ENCODE measurements around the gene RPS2.

RPS2 gene

DNA sequence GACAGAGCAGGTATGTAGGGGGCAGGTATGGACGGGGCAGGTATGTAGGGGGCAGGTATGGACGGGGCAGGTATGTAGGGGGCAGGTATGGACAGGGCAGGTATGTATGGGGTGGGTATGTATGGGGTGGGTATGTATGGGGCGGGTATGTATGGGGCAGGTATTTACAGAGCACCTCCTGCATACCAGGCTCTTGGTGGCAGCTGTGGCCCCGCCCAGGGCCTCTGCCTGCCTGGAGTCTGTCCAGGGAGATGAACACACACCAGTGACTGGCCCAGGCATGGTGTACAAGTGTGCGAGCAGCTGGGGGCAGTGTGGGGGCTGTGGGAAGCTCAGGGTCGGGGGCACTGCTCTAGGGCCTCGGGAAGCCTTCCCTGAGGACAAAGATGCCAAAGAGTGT, 14.6 kb downstream of the RPS2 start:
- H3K27ac ChIP-seq (ENCODE audit: extremely low read depth, low read depth, low read length) = no peak overlapping the region
- no peaks in the 10 kb centered on the region for H3K9me3 ChIP-seq (ENCODE audit: control insufficient read depth, insufficient read depth, low read depth, low read length)
- CTCF ChIA-PET = no interaction called here
- H3K4me1 ChIP-seq (ENCODE audit: control insufficient read depth, insufficient read depth, low read length) = no peaks in the 10 kb centered on the region
- H3K36me3 ChIP-seq (ENCODE audit: control insufficient read depth in 2 of 2, insufficient read depth in 1 of 2, low read length in 2 of 2) = no peaks in the 10 kb centered on the region
- no peak for TF ChIP-seq ZNF560 (tag by site-specific recombination; IDR thresholded peaks at IDR 0.05; ENCODE audit: borderline replicate concordance)
- no peak for TF ChIP-seq TCF7L2 (IDR thresholded peaks at IDR 0.05; ENCODE audit: borderline replicate concordance, low read depth, low read length)
- H3K4me3 ChIP-seq (ENCODE audit: low read depth, low read length) = no peak overlapping the region
- POLR2A ChIA-PET = interaction anchor here (0.6 to 3.5 kb wide), 3 partner anchors 10 to 48 kb away, joined by 7 to 19 read pairs (median 7); partner anchors contain the start of genes NDUFB10 and RPS2

DNA sequence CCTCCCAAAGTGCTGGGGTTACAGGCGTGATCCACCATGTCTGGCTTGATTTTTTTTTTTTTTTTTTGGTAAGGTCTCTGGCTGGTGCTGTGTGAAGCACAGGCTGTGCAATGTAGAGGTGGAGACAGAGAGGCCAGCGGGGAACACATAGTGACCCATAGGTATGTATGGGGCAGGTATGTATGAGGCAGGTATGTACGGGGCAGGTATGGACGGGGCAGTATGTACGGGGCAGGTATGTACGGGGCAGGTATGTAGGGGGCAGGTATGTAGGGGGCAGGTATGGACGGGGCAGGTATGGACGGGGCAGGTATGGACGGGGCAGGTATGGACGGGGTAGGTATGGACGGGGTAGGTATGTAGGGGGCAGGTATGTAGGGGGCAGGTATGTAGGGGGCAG, 15.1 kb downstream of the RPS2 start:
- no peaks in the 10 kb centered on the region for H3K36me3 ChIP-seq (ENCODE audit: control insufficient read depth in 2 of 2, insufficient read depth in 1 of 2, low read length in 2 of 2)
- no peak overlapping the region for H3K27ac ChIP-seq (ENCODE audit: extremely low read depth, low read depth, low read length)
- TF ChIP-seq ZNF416 (tag by site-specific recombination; IDR thresholded peaks at IDR 0.05) = no peak
- no peak for TF ChIP-seq SCRT1 (tag by site-specific recombination; IDR thresholded peaks at IDR 0.05; ENCODE audit: borderline replicate concordance)
- TF ChIP-seq, protein P1, sequence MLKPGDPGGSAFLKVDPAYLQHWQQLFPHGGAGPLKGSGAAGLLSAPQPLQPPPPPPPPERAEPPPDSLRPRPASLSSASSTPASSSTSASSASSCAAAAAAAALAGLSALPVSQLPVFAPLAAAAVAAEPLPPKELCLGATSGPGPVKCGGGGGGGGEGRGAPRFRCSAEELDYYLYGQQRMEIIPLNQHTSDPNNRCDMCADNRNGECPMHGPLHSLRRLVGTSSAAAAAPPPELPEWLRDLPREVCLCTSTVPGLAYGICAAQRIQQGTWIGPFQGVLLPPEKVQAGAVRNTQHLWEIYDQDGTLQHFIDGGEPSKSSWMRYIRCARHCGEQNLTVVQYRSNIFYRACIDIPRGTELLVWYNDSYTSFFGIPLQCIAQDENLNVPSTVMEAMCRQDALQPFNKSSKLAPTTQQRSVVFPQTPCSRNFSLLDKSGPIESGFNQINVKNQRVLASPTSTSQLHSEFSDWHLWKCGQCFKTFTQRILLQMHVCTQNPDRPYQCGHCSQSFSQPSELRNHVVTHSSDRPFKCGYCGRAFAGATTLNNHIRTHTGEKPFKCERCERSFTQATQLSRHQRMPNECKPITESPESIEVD (tag by site-specific recombination; IDR thresholded peaks at IDR 0.05) = no peak
- no peak for TF ChIP-seq ZNF157 (tag by site-specific recombination; IDR thresholded peaks at IDR 0.05)
- no peak for TF ChIP-seq ZEB2 (tag by site-specific recombination; IDR thresholded peaks at IDR 0.05)
- no peak for TF ChIP-seq GLIS2 (tag by site-specific recombination; IDR thresholded peaks at IDR 0.05)
- TF ChIP-seq ZNF133 (tag by site-specific recombination; IDR thresholded peaks at IDR 0.05) = no peak
- no peak for TF ChIP-seq ZNF777 (tag by site-specific recombination; IDR thresholded peaks at IDR 0.05; ENCODE audit: borderline replicate concordance)
- no peak for TF ChIP-seq ZNF404 (tag by site-specific recombination; IDR thresholded peaks at IDR 0.05)
- ChIA-PET CTCF (no interaction called here), POLR2A (interaction anchor here (1.8 kb wide), 1 partner anchor 15 kb away, joined by 6 read pairs; the partner anchor contains the start of gene RPS2)
- no peaks in the 10 kb centered on the region for H3K9me3 ChIP-seq (ENCODE audit: control insufficient read depth, insufficient read depth, low read depth, low read length)
- no peaks in the 10 kb centered on the region for H3K4me1 ChIP-seq (ENCODE audit: control insufficient read depth, insufficient read depth, low read length)
- H3K4me3 ChIP-seq (ENCODE audit: low read depth, low read length) = no peak overlapping the region

DNA sequence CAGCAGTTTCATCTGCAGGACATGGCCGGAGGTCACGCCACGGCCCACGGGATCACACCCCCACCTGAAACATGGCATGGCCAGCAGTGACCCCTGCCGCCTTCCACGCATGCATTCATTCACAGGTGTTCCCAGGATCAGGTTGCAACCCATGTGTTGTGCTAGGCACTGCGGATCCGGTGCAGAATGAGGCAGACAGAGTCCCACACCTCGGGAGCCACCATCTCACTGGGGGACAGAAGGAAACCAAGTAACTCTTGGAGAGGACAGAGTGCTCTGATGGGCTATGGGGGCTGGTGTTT, 17.3 kb downstream of the RPS2 start:
- Histone ChIP-seq H3K4me1 (ENCODE audit: control insufficient read depth, insufficient read depth, low read length) (no peaks in the 10 kb centered on the region), H3K9me3 (ENCODE audit: control insufficient read depth, insufficient read depth, low read depth, low read length) (no peaks in the 10 kb centered on the region), H3K36me3 (ENCODE audit: control insufficient read depth in 2 of 2, insufficient read depth in 1 of 2, low read length in 2 of 2) (no peaks in the 10 kb centered on the region), H3K27ac (ENCODE audit: extremely low read depth, low read depth, low read length) (no peak overlapping the region), H3K4me3 (ENCODE audit: low read depth, low read length) (no peak overlapping the region)
- POLR2A ChIA-PET = no interaction called here
- CTCF ChIA-PET = interaction anchor here (0.6 to 1.8 kb wide), 2 partner anchors 24 to 268 kb away, joined by 3 to 7 read pairs; no protein-coding TSS in a partner anchor
- TF ChIP-seq ZNF514 (tag by site-specific recombination; IDR thresholded peaks at IDR 0.05) (no peak), IKZF3 (tag by site-specific recombination; IDR thresholded peaks at IDR 0.05) (no peak), RBAK (tag by site-specific recombination; IDR thresholded peaks at IDR 0.05) (no peak), ZIC2 (tag by site-specific recombination; IDR thresholded peaks at IDR 0.05) (no peak), ZNF830 (tag by site-specific recombination; IDR thresholded peaks at IDR 0.05; ENCODE audit: low read depth) (no peak), ZFP3 (tag by site-specific recombination; IDR thresholded peaks at IDR 0.05; ENCODE audit: low read depth) (no peak), ZNF473 (tag by site-specific recombination; IDR thresholded peaks at IDR 0.05) (no peak), GLIS2 (tag by site-specific recombination; IDR thresholded peaks at IDR 0.05) (no peak), ZNF701 (tag by site-specific recombination; IDR thresholded peaks at IDR 0.05) (no peak), ZNF146 (tag by site-specific recombination; IDR thresholded peaks at IDR 0.05) (no peak), ZNF48 (tag by site-specific recombination; IDR thresholded peaks at IDR 0.05) (no peak), REPIN1 (tag by site-specific recombination; IDR thresholded peaks at IDR 0.05; ENCODE audit: low read depth) (no peak)
- TF ChIP-seq, protein P1 (tag by site-specific recombination; IDR thresholded peaks at IDR 0.05) = no peak
- TF ChIP-seq, protein P2, sequence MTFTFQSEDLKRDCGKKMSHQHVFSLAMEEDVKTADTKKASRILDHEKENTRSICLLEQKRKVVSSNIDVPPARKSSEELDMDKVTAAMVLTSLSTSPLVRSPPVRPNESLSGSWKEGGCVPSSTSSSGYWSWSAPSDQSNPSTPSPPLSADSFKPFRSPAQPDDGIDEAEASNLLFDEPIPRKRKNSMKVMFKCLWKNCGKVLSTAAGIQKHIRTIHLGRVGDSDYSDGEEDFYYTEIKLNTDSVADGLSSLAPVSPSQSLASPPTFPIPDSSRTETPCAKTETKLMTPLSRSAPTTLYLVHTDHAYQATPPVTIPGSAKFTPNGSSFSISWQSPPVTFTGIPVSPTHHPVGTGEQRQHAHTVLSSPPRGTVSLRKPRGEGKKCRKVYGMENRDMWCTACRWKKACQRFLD (tag by site-specific recombination; IDR thresholded peaks at IDR 0.05) = no peak
